H1 (cell line): ENCODE results near the gene GUCY1A1. TPM values are rescaled to one million over a fixed set of nuclear protein-coding genes. Genes with fewer than 3 reads are reported as not detected.

Experiments
- CTCF ChIA-PET: fragments of 300-600 bp; sonication (Branson Sonifier 250); formaldehyde crosslinking; loops from one replicate; lab custom pipeline; 2021; ENCODE audit not compliant: partially characterized antibody; lab: Charles Lee
- POLR2A ChIA-PET: fragments of 300-600 bp; sonication (Branson Sonifier 250); formaldehyde crosslinking; loops from one replicate; lab custom pipeline; 2021; ENCODE audit warnings: inconsistent platforms; ENCODE audit not compliant: partially characterized antibody; lab: Charles Lee
- DNase-seq, 2 experiments: peaks; one replicate each; pipeline versions ENCODE4 v3.0.0 to v3.0.0-alpha.2; 2010 to 2022; ENCODE audit warnings: low spot score in 2 of 2, low read depth in 1 of 2, mixed read lengths in 1 of 2
- FAIRE-seq: peaks from 2 replicates; lab custom pipeline; 2011; peaks lifted over from hg19 to GRCh38; lab: Jason Lieb, UNC
- H2AFZ ChIP-seq: 2 replicates; pipeline ENCODE4 v1.8.1; 2012; ENCODE audit warnings: low read length, inconsistent platforms
- H2AK5ac ChIP-seq: 2 replicates; pipeline ENCODE4 v1.6.1; 2013; ENCODE audit warnings: low read depth, low read length
- H2BK120ac ChIP-seq: replicated peaks from 2 replicates; pipeline ENCODE3; 2013; ENCODE audit warnings: low read depth, low read length, inconsistent platforms
- H2BK12ac ChIP-seq: 2 replicates; pipeline ENCODE4 v1.6.1; 2013; ENCODE audit warnings: low read depth, low read length
- H2BK15ac ChIP-seq: 2 replicates; pipeline ENCODE4 v1.6.1; 2013; ENCODE audit warnings: low read length
- H2BK20ac ChIP-seq: 2 replicates; pipeline ENCODE4 v1.6.1; 2013; ENCODE audit warnings: low read length
- H2BK5ac ChIP-seq: 2 replicates; pipeline ENCODE4 v1.6.1; 2013; ENCODE audit warnings: low read depth, low read length
- H3K14ac ChIP-seq: 2 replicates; pipeline ENCODE4 v1.6.1; 2013; ENCODE audit warnings: inconsistent platforms; ENCODE audit not compliant: insufficient read length
- H3K18ac ChIP-seq: 2 replicates; pipeline ENCODE4 v1.6.1; 2013; ENCODE audit warnings: low read length; ENCODE audit errors: extremely low read depth
- H3K23ac ChIP-seq: 2 replicates; pipeline ENCODE4 v1.6.1; 2013; ENCODE audit warnings: inconsistent platforms; ENCODE audit not compliant: insufficient read length
- H3K23me2 ChIP-seq: 2 replicates; pipeline ENCODE4 v1.6.1; 2013; ENCODE audit warnings: low read depth, low read length
- H3K27ac ChIP-seq: 2 replicates; pipeline ENCODE4 v1.6.1; 2011; ENCODE audit warnings: low read depth, low read length, inconsistent platforms
- H3K27me3 ChIP-seq, 4 experiments: replicated peaks in 1 of 4; 1 replicate in 1 of 4; 2 replicates in 3 of 4; pipeline versions ENCODE4 v1.6.1 to v1.8.1; 2011 to 2013; ENCODE audit warnings: low read length in 3 of 4, mild to moderate bottlenecking in 3 of 4, inconsistent platforms in 2 of 4, mixed read lengths in 2 of 4, moderate library complexity in 1 of 4; ENCODE audit not compliant: control insufficient read depth in 3 of 4, insufficient read depth in 3 of 4; ENCODE audit errors: extremely low read depth in 1 of 4
- H3K36me3 ChIP-seq, 4 experiments: 2 replicates each; pipeline versions ENCODE4 v1.6.1 to v1.8.1; 2011 to 2013; ENCODE audit warnings: mild to moderate bottlenecking in 4 of 4, low read length in 3 of 4, moderate library complexity in 2 of 4, control low read depth in 1 of 4, inconsistent platforms in 1 of 4; ENCODE audit not compliant: insufficient read depth in 4 of 4, control insufficient read depth in 2 of 4
- H3K4ac ChIP-seq: replicated peaks from 2 replicates; pipeline ENCODE3; 2013; ENCODE audit warnings: low read length, low read depth, mixed read lengths, inconsistent platforms; ENCODE audit not compliant: insufficient read length
- H3K4me1 ChIP-seq, 4 experiments: replicated peaks in 1 of 4; 1 replicate in 1 of 4; 2 replicates in 3 of 4; pipeline versions ENCODE4 v1.6.1 to v1.8.1; 2011 to 2013; ENCODE audit warnings: low read length in 3 of 4, inconsistent platforms in 2 of 4, mixed read lengths in 1 of 4; ENCODE audit not compliant: insufficient read depth in 4 of 4, control insufficient read depth in 3 of 4
- H3K4me2 ChIP-seq, 2 experiments: 2 replicates each; pipeline versions ENCODE4 v1.6.1 to v1.8.1; 2011 to 2013; ENCODE audit warnings: low read depth in 2 of 2, low read length in 2 of 2, control low read depth in 1 of 2, inconsistent platforms in 1 of 2, mild to moderate bottlenecking in 1 of 2; ENCODE audit not compliant: insufficient read depth in 1 of 2
- H3K4me3 ChIP-seq, 4 experiments: fragments of 200-600, 300-600 bp in 1 of 4; sonication (generic), shearing (Covaris generic), sonication (Bioruptor Twin) in 1 of 4; 2 replicates each; pipeline versions ENCODE4 v1.5.1 to v1.8.1; 2011 to 2016; ENCODE audit warnings: low read length in 4 of 4, low read depth in 3 of 4, control low read depth in 2 of 4, inconsistent platforms in 2 of 4, mild to moderate bottlenecking in 2 of 4, mixed read lengths in 1 of 4, moderate library complexity in 1 of 4; ENCODE audit not compliant: insufficient read depth in 2 of 4; ENCODE audit errors: extremely low read depth in 1 of 4
- H3K56ac ChIP-seq: replicated peaks from 2 replicates; pipeline ENCODE3; 2013; ENCODE audit warnings: low read depth, mild to moderate bottlenecking, mixed read lengths, low read length, inconsistent platforms; ENCODE audit not compliant: insufficient read length
- H3K79me1 ChIP-seq: 2 replicates; pipeline ENCODE4 v1.6.1; 2013; ENCODE audit warnings: low read depth, low read length, control low read depth
- H3K79me2 ChIP-seq, 2 experiments: 2 replicates each; pipeline versions ENCODE4 v1.6.1 to v1.8.1; 2012 to 2013; ENCODE audit warnings: low read length in 2 of 2, mild to moderate bottlenecking in 2 of 2, inconsistent platforms in 1 of 2; ENCODE audit not compliant: insufficient read depth in 2 of 2, control insufficient read depth in 1 of 2
- H3K9ac ChIP-seq, 4 experiments: replicated peaks in 1 of 4; 1 replicate in 1 of 4; 2 replicates in 3 of 4; pipeline versions ENCODE4 v1.6.1 to v1.8.1; 2011 to 2013; ENCODE audit warnings: low read depth in 3 of 4, low read length in 3 of 4, control low read depth in 2 of 4, mild to moderate bottlenecking in 2 of 4, moderate library complexity in 2 of 4, inconsistent platforms in 1 of 4; ENCODE audit errors: extremely low read depth in 1 of 4
- H3K9me3 ChIP-seq, 2 experiments: 2 replicates each; pipeline versions ENCODE4 v1.6.1 to v1.8.1; 2012 to 2013; ENCODE audit warnings: mild to moderate bottlenecking in 2 of 2, moderate library complexity in 2 of 2, control low read depth in 1 of 2, inconsistent platforms in 1 of 2, low read depth in 1 of 2, low read length in 1 of 2, mixed read lengths in 1 of 2; ENCODE audit not compliant: insufficient read depth in 2 of 2
- H4K20me1 ChIP-seq, 2 experiments: replicated peaks in 1 of 2; 2 replicates each; pipeline versions ENCODE3 to v1.8.1; 2011 to 2013; ENCODE audit warnings: inconsistent platforms in 2 of 2, low read length in 2 of 2, mild to moderate bottlenecking in 1 of 2; ENCODE audit not compliant: insufficient read depth in 2 of 2, control insufficient read depth in 1 of 2
- H4K5ac ChIP-seq: 2 replicates; pipeline ENCODE4 v1.6.1; 2013; ENCODE audit warnings: low read length, low read depth, mixed read lengths, inconsistent platforms; ENCODE audit not compliant: insufficient read length
- H4K8ac ChIP-seq: 2 replicates; pipeline ENCODE4 v1.8.0; 2013; ENCODE audit warnings: mild to moderate bottlenecking, moderate library complexity, low read length, inconsistent platforms; ENCODE audit not compliant: insufficient read depth; ENCODE audit errors: extremely low read depth
- H4K91ac ChIP-seq: replicated peaks from 2 replicates; pipeline ENCODE3; 2013; ENCODE audit warnings: low read length, mixed read lengths, inconsistent platforms; ENCODE audit not compliant: insufficient read length
- ATF3 ChIP-seq: IDR thresholded peaks from 2 replicates; pipeline ENCODE4 v1.6.1; 2011; ENCODE audit warnings: low read depth, mild to moderate bottlenecking, low read length; ENCODE audit not compliant: insufficient read depth
- CBX8 ChIP-seq: fragments of 300-800, 300-1000 bp; sonication (generic); IDR thresholded peaks from 2 replicates; pipeline ENCODE4 v1.7.1; 2016; ENCODE audit warnings: low read depth, low read length, borderline replicate concordance
- KDM4A ChIP-seq: IDR thresholded peaks from one replicate; pipeline ENCODE4 v1.7.1; 2012; ENCODE audit warnings: low read depth, mild to moderate bottlenecking, moderate library complexity, low read length, inconsistent platforms; ENCODE audit not compliant: severe bottlenecking
- WGBS, 2 experiments: shearing (Covaris generic) in 1 of 2; methylation state at CpG; one replicate each; pipeline versions ENCODE4 v1.1.6 to v1.1.7; 2013 to 2015; ENCODE audit warnings: low lambda C conversion rate in 2 of 2, mixed read lengths in 2 of 2, inconsistent platforms in 1 of 2, low coverage in 1 of 2, missing lambda C conversion rate in 1 of 2; ENCODE audit not compliant: insufficient replicate concordance in 2 of 2, insufficient coverage in 1 of 2, insufficient read length in 1 of 2; ENCODE audit errors: extremely low coverage in 1 of 2, missing lambda C conversion rate in 1 of 2; 5-methylcytosine and 5-hydroxymethylcytosine counted together
- polyA plus RNA-seq, 7 experiments: library from polyadenylated mRNA; depleted of rRNA in 3 of 7; stranded (reverse) in 5 of 7; unstranded in 2 of 7; fragments of >200 nt in 5 of 7; fragments of 200-250 nt in 2 of 7; gene quantifications; 1 replicate in 5 of 7; 2 replicates in 1 of 7; 4 replicates in 1 of 7; pipeline versions ENCODE4 v1.2.1 to v1.2.3, GENCODE V29; 2011 to 2013; ENCODE audit warnings: missing spikeins in 2 of 7, mixed read lengths in 2 of 7
- total RNA-seq: library from RNA; stranded (reverse); fragmentation: NEBNext Ultra II Directional; extraction: Animal tissue kit (Norgen Biotek cat#: 25700); gene quantifications from 2 replicates; pipeline ENCODE4 v1.2.1, GENCODE V29; 2021

The GUCY1A1 gene
- total and polyA plus RNA-seq, 2 of the 8 experiments (the other 6 are each of a cell fraction or from before 2014, with no cell fraction given), result not detected

- Histone ChIP-seq H4K5ac (no peak overlapping the region), H2BK20ac (no peak overlapping the region), H3K9ac (no peak overlapping the region), H3K56ac (no peak overlapping the region), H4K8ac (no peak overlapping the region), H3K79me2 (no peaks in the 10 kb centered on the region), H3K4me3 (no peak overlapping the region), H3K79me1 (no peaks in the 10 kb centered on the region), H2BK15ac (no peak overlapping the region), H3K36me3 (no peaks in the 10 kb centered on the region), H3K4me2 (no peak overlapping the region), H3K18ac (no peak overlapping the region), H3K4ac (no peak overlapping the region), H3K23ac (no peak overlapping the region), H3K9me3 (no peaks in the 10 kb centered on the region), H2BK120ac (no peak overlapping the region), H3K14ac (no peak overlapping the region), H3K27ac (no peak overlapping the region), H2AK5ac (no peak overlapping the region), H2BK12ac (no peak overlapping the region), H4K91ac (no peak overlapping the region), H3K4me1 (no peaks in the 10 kb centered on the region), H3K27me3 (no peaks in the 10 kb centered on the region), H4K20me1 (no peaks in the 10 kb centered on the region), H2BK5ac (no peak overlapping the region), H3K23me2 (no peaks in the 10 kb centered on the region), H2AFZ (no peak overlapping the region)
- DNase-seq, result no peak
- CTCF ChIA-PET, result no interaction called here
- 81% methylated on average over 5 of the region's 5 CpGs; no CpG with 5 or more reads in 1 of the 2 experiments for WGBS, 2 experiments
- FAIRE-seq, result no peak
- no peak for TF ChIP-seq ATF3
- no peak for TF ChIP-seq CBX8
- no peak for TF ChIP-seq KDM4A
- POLR2A ChIA-PET, result no interaction called here
Measured at GRCh38 chr4:155679343-155679742, 12.7 kb downstream of the GUCY1A1 start.
